Ishikawa (cell line): Measurements from ENCODE around the gene SERPINA12.

Source experiments
- CEBPB ChIP-seq: IDR thresholded peaks from 2 replicates; pipeline ENCODE4 v1.6.1; 2012
- CREB1 ChIP-seq: IDR thresholded peaks from 2 replicates; pipeline ENCODE4 v1.6.1; 2012; ENCODE audit warnings: low read depth
- EGR1 ChIP-seq: IDR thresholded peaks from 2 replicates; pipeline ENCODE4 v1.6.1; 2012
- EP300 ChIP-seq: IDR thresholded peaks from 2 replicates; pipeline ENCODE4 v1.6.1; 2012; ENCODE audit warnings: borderline replicate concordance
- FOXM1 ChIP-seq: IDR thresholded peaks from 2 replicates; pipeline ENCODE4 v1.6.1; 2012; ENCODE audit warnings: low read depth, borderline replicate concordance
- NFIC ChIP-seq: IDR thresholded peaks from 2 replicates; pipeline ENCODE4 v1.6.1; 2012
- RAD21 ChIP-seq: IDR thresholded peaks from 2 replicates; pipeline ENCODE4 v1.6.1; 2012; ENCODE audit warnings: low read depth
- TAF1 ChIP-seq: IDR thresholded peaks from 2 replicates; pipeline ENCODE4 v1.6.1; 2012; ENCODE audit warnings: low read depth, mild to moderate bottlenecking
- TCF12 ChIP-seq: IDR thresholded peaks from 2 replicates; pipeline ENCODE4 v1.6.1; 2012; ENCODE audit warnings: low read depth
- TEAD4 ChIP-seq: IDR thresholded peaks from 2 replicates; pipeline ENCODE4 v1.6.1; 2012
- YY1 ChIP-seq: IDR thresholded peaks from 2 replicates; pipeline ENCODE4 v1.6.1; 2012; ENCODE audit warnings: low read depth
- ZBTB7A ChIP-seq: IDR thresholded peaks from 2 replicates; pipeline ENCODE4 v1.6.1; 2012; ENCODE audit warnings: low read depth
- TF ChIP-seq, protein P1 (sequence below): IDR thresholded peaks from 2 replicates; pipeline ENCODE4 v1.6.1; 2012
- TF ChIP-seq, protein P2 (sequence below): IDR thresholded peaks from 2 replicates; pipeline ENCODE4 v1.6.1; 2012
- TF ChIP-seq, protein P3 (sequence below): IDR thresholded peaks from 2 replicates; pipeline ENCODE4 v1.6.1; 2012; ENCODE audit warnings: low read depth, mild to moderate bottlenecking

Gene SERPINA12

DNA sequence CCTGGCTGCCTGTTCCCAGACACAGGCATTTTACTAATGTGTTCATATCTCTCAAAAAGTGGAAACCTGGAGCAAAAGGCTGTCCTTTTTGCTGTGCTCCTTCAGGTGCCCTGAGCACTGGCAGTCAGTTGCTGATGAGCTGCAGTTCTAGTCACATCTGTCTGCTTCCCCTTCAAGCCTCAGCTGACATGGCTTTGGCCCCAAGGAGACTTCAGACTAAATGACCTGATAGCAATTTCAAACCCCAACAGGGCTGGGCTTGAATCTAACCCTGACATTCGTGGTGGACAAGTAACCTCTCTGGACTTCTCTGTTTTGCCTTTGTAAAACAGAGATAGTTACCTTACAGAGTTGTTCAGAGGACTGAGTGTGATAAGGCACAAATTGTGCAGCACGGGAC lies 39.0 kb downstream of the SERPINA12 start:
- TF ChIP-seq ZBTB7A (no peak), EP300 (no peak), CREB1 (no peak), FOXM1 (no peak)
- TF ChIP-seq, protein P1, sequence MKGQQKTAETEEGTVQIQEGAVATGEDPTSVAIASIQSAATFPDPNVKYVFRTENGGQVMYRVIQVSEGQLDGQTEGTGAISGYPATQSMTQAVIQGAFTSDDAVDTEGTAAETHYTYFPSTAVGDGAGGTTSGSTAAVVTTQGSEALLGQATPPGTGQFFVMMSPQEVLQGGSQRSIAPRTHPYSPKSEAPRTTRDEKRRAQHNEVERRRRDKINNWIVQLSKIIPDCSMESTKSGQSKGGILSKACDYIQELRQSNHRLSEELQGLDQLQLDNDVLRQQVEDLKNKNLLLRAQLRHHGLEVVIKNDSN, result no peak
- TF ChIP-seq, protein P2, sequence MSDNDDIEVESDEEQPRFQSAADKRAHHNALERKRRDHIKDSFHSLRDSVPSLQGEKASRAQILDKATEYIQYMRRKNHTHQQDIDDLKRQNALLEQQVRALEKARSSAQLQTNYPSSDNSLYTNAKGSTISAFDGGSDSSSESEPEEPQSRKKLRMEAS, result no peak

DNA sequence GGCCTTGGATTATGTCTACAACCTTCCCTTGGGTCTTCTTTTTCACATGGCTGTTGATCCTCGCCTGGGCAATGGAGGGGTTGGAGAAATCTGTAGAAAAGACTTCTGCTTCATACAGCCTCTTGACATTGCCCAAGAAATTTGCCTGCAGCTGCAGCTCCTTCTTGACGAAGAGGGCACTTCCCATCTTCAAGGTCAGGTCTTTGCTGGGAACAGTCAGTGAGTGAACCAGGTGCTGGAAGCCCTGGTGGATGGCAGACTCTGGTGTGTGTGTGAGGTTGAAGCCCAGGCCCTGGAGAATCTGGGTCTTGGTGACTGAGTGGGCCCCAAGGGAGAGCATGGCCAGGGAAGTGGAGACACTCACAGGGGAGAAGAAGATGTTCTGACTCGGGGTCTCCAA lies 40.0 kb downstream of the SERPINA12 start:
- no peak for TF ChIP-seq RAD21
- TF ChIP-seq EGR1, result no peak
- no peak for TF ChIP-seq NFIC
- TF ChIP-seq CEBPB, result no peak
- TF ChIP-seq EP300, result no peak
- no peak for TF ChIP-seq ZBTB7A
- TF ChIP-seq FOXM1, result no peak

DNA sequence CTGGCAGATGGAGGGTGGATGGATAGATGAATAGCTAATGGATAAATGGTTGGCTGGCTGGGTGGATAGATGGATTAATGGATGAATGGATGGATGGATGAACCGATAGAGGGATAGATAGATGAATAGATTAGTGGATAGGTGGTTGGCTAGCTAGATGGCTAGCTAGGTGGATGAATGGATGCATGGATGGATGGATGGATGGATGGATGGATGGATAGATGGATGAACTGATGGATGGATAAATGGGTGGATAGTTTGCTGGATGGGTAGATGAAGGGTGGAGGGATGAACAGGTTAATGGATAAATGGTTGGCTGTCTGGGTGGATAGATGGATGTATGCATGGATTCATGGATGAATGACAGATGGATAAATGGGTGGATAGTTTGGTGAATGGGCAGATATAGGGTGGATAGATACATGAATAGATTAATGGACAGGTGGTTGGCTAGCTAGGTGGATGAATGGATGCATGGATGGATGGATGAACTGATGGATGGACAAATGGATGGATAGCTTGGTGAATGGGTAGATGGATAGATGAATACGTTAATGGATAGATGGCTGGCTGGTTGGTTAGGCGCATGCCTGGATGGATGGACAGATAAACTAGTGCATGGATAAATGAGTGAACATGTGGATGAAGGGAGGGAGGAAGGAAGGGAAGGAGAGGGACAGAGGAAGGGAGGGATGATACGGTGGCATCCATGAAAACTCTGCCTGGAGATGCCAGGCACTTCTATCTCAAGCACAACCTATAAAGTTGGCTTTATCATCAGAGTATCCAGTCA lies 41.3 kb downstream of the SERPINA12 start:
- no peak for TF ChIP-seq TCF12
- TF ChIP-seq EGR1, result no peak
- TF ChIP-seq NFIC, result no peak

DNA sequence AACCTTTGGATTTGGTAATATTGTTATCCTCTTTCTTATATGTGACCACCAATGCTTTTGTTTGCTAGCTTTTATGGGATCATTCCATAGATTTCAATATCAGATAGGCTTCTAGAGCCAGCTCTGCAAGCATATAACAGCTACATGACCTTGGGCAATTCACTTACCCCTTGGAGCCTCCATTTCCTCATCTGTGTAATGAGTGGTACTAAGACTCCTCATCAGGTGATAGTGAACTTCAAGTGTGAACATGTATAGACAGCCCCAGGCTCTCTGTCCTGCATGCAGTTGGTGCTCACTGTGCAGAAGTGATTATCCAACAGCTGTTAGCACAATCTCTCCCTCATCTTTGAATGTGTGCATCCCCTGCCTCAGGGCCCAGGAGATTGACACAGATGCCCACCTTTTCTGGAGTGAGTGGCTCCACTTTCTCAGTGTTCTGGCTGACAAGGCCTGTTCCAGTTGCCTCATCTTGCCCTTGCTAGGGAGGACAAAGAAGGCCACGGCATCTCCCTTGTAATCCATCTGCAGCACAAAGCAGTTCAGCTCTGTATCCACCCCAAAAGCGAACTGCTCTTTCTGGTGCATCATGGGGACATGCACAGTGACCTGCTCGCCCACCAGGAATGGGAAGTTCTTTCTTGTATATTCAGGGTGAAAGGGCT lies 42.4 kb downstream of the SERPINA12 start:
- TF ChIP-seq, protein P2, result no peak
- no peak for TF ChIP-seq EGR1
- TF ChIP-seq EP300, result no peak
- no peak for TF ChIP-seq TEAD4
- no peak for TF ChIP-seq CEBPB
- TF ChIP-seq RAD21, result no peak
- TF ChIP-seq TCF12, result no peak
- TF ChIP-seq, protein P3, sequence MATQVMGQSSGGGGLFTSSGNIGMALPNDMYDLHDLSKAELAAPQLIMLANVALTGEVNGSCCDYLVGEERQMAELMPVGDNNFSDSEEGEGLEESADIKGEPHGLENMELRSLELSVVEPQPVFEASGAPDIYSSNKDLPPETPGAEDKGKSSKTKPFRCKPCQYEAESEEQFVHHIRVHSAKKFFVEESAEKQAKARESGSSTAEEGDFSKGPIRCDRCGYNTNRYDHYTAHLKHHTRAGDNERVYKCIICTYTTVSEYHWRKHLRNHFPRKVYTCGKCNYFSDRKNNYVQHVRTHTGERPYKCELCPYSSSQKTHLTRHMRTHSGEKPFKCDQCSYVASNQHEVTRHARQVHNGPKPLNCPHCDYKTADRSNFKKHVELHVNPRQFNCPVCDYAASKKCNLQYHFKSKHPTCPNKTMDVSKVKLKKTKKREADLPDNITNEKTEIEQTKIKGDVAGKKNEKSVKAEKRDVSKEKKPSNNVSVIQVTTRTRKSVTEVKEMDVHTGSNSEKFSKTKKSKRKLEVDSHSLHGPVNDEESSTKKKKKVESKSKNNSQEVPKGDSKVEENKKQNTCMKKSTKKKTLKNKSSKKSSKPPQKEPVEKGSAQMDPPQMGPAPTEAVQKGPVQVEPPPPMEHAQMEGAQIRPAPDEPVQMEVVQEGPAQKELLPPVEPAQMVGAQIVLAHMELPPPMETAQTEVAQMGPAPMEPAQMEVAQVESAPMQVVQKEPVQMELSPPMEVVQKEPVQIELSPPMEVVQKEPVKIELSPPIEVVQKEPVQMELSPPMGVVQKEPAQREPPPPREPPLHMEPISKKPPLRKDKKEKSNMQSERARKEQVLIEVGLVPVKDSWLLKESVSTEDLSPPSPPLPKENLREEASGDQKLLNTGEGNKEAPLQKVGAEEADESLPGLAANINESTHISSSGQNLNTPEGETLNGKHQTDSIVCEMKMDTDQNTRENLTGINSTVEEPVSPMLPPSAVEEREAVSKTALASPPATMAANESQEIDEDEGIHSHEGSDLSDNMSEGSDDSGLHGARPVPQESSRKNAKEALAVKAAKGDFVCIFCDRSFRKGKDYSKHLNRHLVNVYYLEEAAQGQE, result no peak
- TF ChIP-seq YY1, result no peak
- TF ChIP-seq NFIC, result no peak
- TF ChIP-seq FOXM1, result no peak
- TF ChIP-seq CREB1, result no peak
- TF ChIP-seq TAF1, result no peak
- TF ChIP-seq, protein P1, result no peak
- TF ChIP-seq ZBTB7A, result no peak

DNA sequence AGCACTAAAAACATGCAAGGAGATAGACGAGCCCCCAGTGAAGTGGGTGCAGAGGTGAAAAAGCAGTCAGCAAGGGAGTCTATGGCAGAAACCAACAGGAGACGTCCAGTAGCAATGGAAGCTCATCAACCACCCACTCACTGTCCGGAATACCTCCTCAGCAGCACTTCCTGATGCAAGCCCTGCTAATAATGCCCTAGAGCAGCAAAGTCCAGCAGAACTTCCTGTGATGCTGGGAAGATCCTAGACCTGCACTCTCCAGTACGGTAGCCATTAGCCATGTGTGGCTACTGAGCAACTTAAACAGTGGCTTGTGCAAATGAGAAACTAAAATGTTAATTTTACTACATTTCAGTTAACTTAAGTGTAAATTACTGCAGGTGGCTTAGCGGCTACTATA lies 44.2 kb downstream of the SERPINA12 start:
- TF ChIP-seq, protein P2, result no peak
- TF ChIP-seq, protein P3, result no peak
- TF ChIP-seq EGR1, result no peak
- no peak for TF ChIP-seq NFIC

DNA sequence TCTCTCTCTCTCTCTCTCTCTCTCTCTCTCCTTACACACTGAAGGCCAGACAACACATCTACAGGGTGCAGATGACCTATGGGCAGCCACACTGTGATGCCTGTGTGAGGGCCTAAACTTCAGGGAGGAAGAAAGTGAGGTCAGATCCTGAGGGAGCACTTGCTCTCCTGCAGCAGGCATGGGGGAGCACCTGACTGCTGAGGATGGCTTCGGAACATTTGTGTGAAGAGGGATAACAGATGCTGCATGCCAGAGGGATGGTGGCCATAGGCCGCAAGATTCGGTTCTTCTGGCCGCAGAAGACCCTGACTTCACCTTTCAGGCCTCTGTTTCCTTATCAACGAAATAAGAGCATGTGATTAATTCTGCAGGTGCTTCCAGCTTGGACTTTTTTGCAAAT lies 45.0 kb downstream of the SERPINA12 start:
- TF ChIP-seq EGR1 (no peak), CEBPB (no peak), TEAD4 (no peak), YY1 (no peak), RAD21 (no peak), EP300 (no peak), ZBTB7A (no peak), CREB1 (no peak), TCF12 (no peak), TAF1 (no peak), FOXM1 (no peak), NFIC (no peak)
- TF ChIP-seq, protein P3, result no peak
- TF ChIP-seq, protein P1, result no peak
- TF ChIP-seq, protein P2, result no peak
